B cell (primary cell): ENCODE measurements around the gene TSKS.

Experiments used
- CTCF ChIP-seq: fragments of 200-600 bp; IDR thresholded peaks from one replicate; pipeline ENCODE4 v1.8.0; 2022; ENCODE audit warnings: antibody characterized with exemption, mild to moderate bottlenecking
- EZH2 ChIP-seq: IDR thresholded peaks from 2 replicates; pipeline ENCODE4 v1.6.1; 2012; ENCODE audit warnings: borderline replicate concordance, low read depth, mild to moderate bottlenecking, moderate library complexity, low read length; ENCODE audit not compliant: insufficient read depth, poor library complexity, severe bottlenecking

DNA sequence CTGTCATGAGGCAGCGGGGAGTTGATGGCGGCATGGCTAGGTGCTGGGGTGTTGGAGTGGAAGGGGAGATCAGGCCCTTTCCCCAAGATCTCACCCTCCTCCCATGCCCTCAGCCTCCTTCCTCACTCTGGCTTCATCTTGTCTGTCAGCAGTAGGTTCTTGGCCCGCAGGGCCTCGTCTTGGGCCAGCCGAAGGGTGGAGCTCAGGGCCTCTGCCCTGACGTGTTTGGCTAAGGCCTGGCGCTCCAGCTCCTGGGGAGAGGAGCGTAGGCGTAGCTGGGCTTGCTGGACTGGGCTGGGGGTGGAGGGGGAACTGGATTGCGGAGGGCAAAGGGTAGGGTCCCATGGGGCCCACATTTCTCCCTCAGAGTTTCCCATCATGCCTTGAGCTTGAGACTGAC is 23.2 kb downstream of the TSKS start:
- no peak for TF ChIP-seq CTCF
- no peak for TF ChIP-seq EZH2
